ENCODE measurements around the gene PYGB.

GRCh38 chr20:25242231-25242630 lies 5.7 kb upstream of the PYGB start:
- TF ChIP-seq CTCF (conservative IDR thresholded peaks at IDR 0.05) (no peak), ZFX (IDR thresholded peaks at IDR 0.05) (no peak)

All from C4-2B (cell line).